ENCODE results near the gene CYP2D6. TPM values are rescaled to one million over a fixed set of nuclear protein-coding genes. Genes with fewer than 3 reads are reported as not detected.

The CYP2D6 gene
- total and polyA plus RNA-seq, 2 of the 13 experiments (the other 11 are each of a cell fraction or from before 2014, with no cell fraction given), result 1.0 to 3.7 TPM

- no peak for TF ChIP-seq EZH2 (conservative IDR thresholded peaks at IDR 0.05; ENCODE audit: low read depth, low read length)
- no peak for TF ChIP-seq MZF1 (CRISPR knock-in tag; IDR thresholded peaks at IDR 0.05; ENCODE audit: borderline replicate concordance)
- TF ChIP-seq NPAS2 (CRISPR knock-in tag; IDR thresholded peaks at IDR 0.05; ENCODE audit: borderline replicate concordance), result no peak
- TF ChIP-seq ZSCAN9 (CRISPR knock-in tag; IDR thresholded peaks at IDR 0.05; ENCODE audit: borderline replicate concordance), result peak; percentile 65
- peak; percentile 82 for TF ChIP-seq HDAC1 (CRISPR knock-in tag; IDR thresholded peaks at IDR 0.05)
- TF ChIP-seq ZNF558 (CRISPR knock-in tag; IDR thresholded peaks at IDR 0.05; ENCODE audit: borderline replicate concordance), result no peak; the same call in 1 of the 2 replicates
- TF ChIP-seq PRDM4 (CRISPR knock-in tag; IDR thresholded peaks at IDR 0.05; ENCODE audit: borderline replicate concordance), result no peak
- TF ChIP-seq TEAD3 (CRISPR knock-in tag; optimal IDR thresholded peaks at IDR 0.05; ENCODE audit: borderline replicate concordance), result no peak
- peak; percentile 35; the same call in 1 of the 2 replicates for TF ChIP-seq MEIS2 (CRISPR knock-in tag; IDR thresholded peaks at IDR 0.05)
- TF ChIP-seq SRSF1 (optimal IDR thresholded peaks at IDR 0.05; ENCODE audit: low read depth, low read length), result peak; percentile 25
- TF ChIP-seq ZNF101 (CRISPR knock-in tag; IDR thresholded peaks at IDR 0.05; ENCODE audit: borderline replicate concordance, low read depth), result no peak
- peak; percentile 85 for TF ChIP-seq ZEB1 (IDR thresholded peaks at IDR 0.05; ENCODE audit: insufficient replicate concordance, low read depth)
- peak; percentile 88 for TF ChIP-seq KLF12 (CRISPR knock-in tag; IDR thresholded peaks at IDR 0.05; ENCODE audit: borderline replicate concordance)
- 0 out of 2 replicates have a peak, but pooled peaks have one; percentile 73 for TF ChIP-seq ZSCAN12 (CRISPR knock-in tag; IDR thresholded peaks at IDR 0.05)
- TF ChIP-seq NCOA2 (CRISPR knock-in tag; IDR thresholded peaks at IDR 0.05), result no peak; the same call in 1 of the 2 replicates
- TF ChIP-seq SMYD3 (CRISPR knock-in tag; IDR thresholded peaks at IDR 0.05), result no peak
- no peak for TF ChIP-seq PRMT3 (CRISPR knock-in tag; IDR thresholded peaks at IDR 0.05; ENCODE audit: borderline replicate concordance, low read depth)
- TF ChIP-seq ZNF224 (CRISPR knock-in tag; IDR thresholded peaks at IDR 0.05), result no peak
- TF ChIP-seq ZNF367 (CRISPR knock-in tag; IDR thresholded peaks at IDR 0.05; ENCODE audit: borderline replicate concordance), result no peak
- TF ChIP-seq ZBTB10 (CRISPR knock-in tag; IDR thresholded peaks at IDR 0.05; ENCODE audit: borderline replicate concordance), result peak; percentile 74; the same call in 1 of the 2 replicates
- TF ChIP-seq ZNF780A (CRISPR knock-in tag; IDR thresholded peaks at IDR 0.05), result no peak
- TF ChIP-seq SRSF9 (IDR thresholded peaks at IDR 0.05; ENCODE audit: borderline replicate concordance, insufficient read depth, low read depth, low read length, poor library complexity, severe bottlenecking), result no peak
- peak; percentile 69; the same call in 1 of the 2 replicates for TF ChIP-seq ZNF546 (CRISPR knock-in tag; conservative IDR thresholded peaks at IDR 0.05)
- TF ChIP-seq ZNF776 (CRISPR knock-in tag; IDR thresholded peaks at IDR 0.05), result peak; percentile 47; the same call in 1 of the 2 replicates
Observed at GRCh38 chr22:42079319-42080251, 51.0 kb downstream of the CYP2D6 start, which contains the start of gene SMDT1 (continued).

Measured in HepG2 (cell line).